LoVo (cell line): ENCODE measurements around the gene CDC42BPB.

Experiments
- DNase-seq: peaks from one replicate; pipeline ENCODE4 v3.0.0-alpha.2; 2016; ENCODE audit warnings: low spot score

The CDC42BPB gene

DNA sequence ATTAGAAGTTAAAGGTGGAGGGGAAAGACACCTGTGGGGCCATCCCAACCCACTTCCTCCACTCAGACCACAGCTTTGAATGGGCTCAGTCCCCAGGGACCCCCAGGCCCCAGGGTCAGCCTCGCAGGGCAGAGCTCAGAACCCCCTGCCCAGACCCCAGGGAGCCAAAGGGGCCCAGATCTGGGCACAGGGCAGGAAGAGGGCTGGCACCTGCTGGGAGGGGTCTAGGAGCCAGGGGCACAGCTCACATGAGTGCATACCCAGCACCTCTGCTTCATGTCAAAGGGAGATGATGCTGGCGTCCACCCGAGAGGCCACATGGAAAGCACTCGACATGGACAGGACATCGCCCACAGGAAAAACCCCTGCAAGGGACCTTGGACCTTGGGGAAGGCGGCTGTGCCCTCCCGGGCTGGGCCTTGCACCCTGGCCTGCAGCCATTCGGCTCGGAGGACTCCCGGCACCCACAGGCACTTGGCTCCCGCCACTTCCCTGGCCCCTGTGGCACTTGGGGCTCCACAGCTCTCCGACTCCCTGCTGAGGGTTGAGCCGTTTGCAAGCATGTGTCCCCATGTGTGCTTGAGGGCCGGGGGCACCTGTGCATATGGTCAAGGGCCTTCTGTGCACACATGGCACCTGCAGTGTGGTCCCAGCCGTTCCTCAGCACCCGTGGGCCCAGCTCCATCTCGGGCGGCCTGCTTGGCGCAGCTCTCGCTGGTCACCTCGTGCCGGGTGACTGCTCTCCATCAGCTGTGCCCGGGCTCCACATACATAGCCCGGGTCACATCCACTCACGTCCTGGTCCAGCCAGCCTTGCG lies 142.7 kb downstream of the CDC42BPB start:
- no peak for DNase-seq

GRCh38 chr14:102913341-102914211 lies 143.8 kb downstream of the CDC42BPB start:
- DNase-seq: no peak

GRCh38 chr14:102911991-102912761 lies 145.2 kb downstream of the CDC42BPB start:
- DNase-seq: no peak

GRCh38 chr14:102911541-102911951 lies 145.8 kb downstream of the CDC42BPB start:
- DNase-seq: no peak

- DNase-seq: no peak
Measured at GRCh38 chr14:102910442-102910841, 146.9 kb downstream of the CDC42BPB start.

- DNase-seq: no peak
Measured at GRCh38 chr14:102909911-102910310, 147.4 kb downstream of the CDC42BPB start.

- no peak for DNase-seq
Measured at GRCh38 chr14:102909462-102909861, 147.9 kb downstream of the CDC42BPB start.

DNA sequence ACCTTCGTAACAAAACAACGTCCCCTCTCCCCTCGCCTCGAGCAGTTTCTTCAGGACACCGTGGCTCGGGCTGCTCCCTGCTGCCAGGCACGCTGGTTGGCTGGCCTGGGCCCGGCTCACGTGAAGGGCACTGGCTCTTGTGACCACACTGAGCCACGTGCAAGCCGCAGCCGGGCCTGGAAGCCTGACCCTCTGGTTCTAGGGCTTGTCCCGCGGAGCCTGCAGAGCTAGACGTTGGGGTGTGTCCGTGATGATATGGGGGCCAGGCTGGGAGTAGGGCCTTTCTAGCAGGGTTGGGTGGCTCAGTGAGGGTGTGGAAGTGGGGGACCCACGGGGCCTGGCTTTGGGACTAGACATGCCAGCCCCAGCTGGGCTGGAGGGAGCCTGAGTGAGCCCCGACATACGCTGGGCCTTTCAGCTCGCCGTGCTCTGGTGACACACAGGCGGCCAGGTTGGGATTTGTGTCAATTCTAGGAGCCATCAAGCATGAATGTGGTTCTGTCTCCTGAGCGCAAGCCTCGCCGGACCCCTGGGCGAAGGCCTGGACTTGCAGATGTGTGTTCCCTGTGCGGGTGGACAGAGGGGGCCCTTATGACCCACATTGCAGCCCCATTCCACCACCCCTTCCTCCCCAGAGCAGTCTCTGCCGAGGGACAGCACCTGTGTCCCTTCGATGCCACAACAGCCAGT lies 148.4 kb downstream of the CDC42BPB start:
- no peak for DNase-seq

- DNase-seq: no peak
Measured at GRCh38 chr14:102907980-102908730, 149.2 kb downstream of the CDC42BPB start.

DNA sequence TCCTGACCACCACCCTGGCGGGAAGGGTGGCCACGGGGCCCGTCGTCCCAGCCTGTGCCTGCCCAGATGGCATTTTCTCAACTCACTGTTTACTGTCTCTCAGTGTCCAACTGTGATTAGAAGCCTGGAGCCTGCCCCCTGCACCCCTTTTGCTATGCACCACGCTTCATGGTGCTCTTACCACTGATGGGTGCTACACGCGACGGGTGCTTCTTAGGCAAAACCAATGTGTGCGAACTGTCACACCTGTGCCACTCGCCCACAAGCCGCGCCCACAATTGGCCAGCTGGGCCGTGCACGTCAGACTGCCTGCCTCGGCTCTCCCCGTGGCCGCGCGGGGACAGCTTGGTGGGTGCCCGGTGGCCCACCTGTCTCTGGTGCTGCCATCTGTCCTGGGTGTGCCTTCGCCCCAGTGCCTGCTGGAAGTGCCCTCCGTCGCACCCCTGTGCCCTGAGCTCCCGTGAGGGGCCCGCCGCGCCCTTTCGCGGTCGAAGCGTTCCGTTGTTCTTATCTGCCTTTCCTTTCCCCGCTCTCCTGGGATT lies 150.0 kb downstream of the CDC42BPB start:
- DNase-seq: no peak

- no peak for DNase-seq
Measured at GRCh38 chr14:102906616-102907302, 150.6 kb downstream of the CDC42BPB start.

- no peak for DNase-seq
Measured at GRCh38 chr14:102905116-102906108, 151.9 kb downstream of the CDC42BPB start.

- DNase-seq: no peak
Measured at GRCh38 chr14:102903889-102904512, 153.3 kb downstream of the CDC42BPB start.

GRCh38 chr14:102903248-102903888 lies 154.0 kb downstream of the CDC42BPB start:
- no peak for DNase-seq

GRCh38 chr14:102902523-102903247 lies 154.7 kb downstream of the CDC42BPB start:
- DNase-seq: no peak

- no peak for DNase-seq
Measured at GRCh38 chr14:102902086-102902485, 155.3 kb downstream of the CDC42BPB start.

GRCh38 chr14:102901633-102902032 lies 155.7 kb downstream of the CDC42BPB start:
- DNase-seq: no peak
